Body of pancreas (tissue), 4 donors: ENCODE measurements around the gene TOP3B. TPM values are rescaled to one million over a fixed set of nuclear protein-coding genes. Genes with fewer than 3 reads are reported as not detected.

Source experiments
- ATAC-seq: fragments of 150-250 bp; one replicate; pipeline ENCODE4 v1.9.1; 2016
- DNase-seq, 4 donors: peaks; one replicate each; pipeline ENCODE4 v3.0.0-alpha.2; 2019
- H3K27ac ChIP-seq, 4 donors: fragments of 200-600 bp; sonication (generic); 1 replicate in 3 of 4; 2 replicates in 1 of 4; pipeline versions ENCODE4 v1.5.1 to v1.6.1; 2016 to 2019; ENCODE audit warnings: mild to moderate bottlenecking in 1 of 4, mixed read lengths in 1 of 4, moderate library complexity in 1 of 4
- H3K27me3 ChIP-seq, 2 donors: fragments of 200-600 bp; sonication (generic); one replicate each; pipeline ENCODE4 v1.6.0; 2016; ENCODE audit warnings: mild to moderate bottlenecking in 1 of 2
- H3K36me3 ChIP-seq, 2 donors: fragments of 200-600 bp; sonication (generic); replicated peaks in 1 of 2; 2 replicates each; pipeline ENCODE4 v1.5.1; 2016; ENCODE audit warnings: low read depth in 2 of 2; ENCODE audit not compliant: insufficient read depth in 1 of 2
- H3K4me1 ChIP-seq: fragments of 200-600 bp; sonication (generic); one replicate; pipeline ENCODE4 v1.6.0; 2016
- H3K4me3 ChIP-seq, 2 donors: fragments of 200-600 bp; sonication (generic); 1 replicate in 1 of 2; 2 replicates in 1 of 2; pipeline ENCODE4 v1.5.1; 2016 to 2019
- H3K9me3 ChIP-seq, 3 donors: fragments of 200-600 bp; sonication (generic); 1 replicate in 2 of 3; 2 replicates in 1 of 3; pipeline ENCODE4 v1.5.1; 2016
- CTCF ChIP-seq, 7 experiments: fragments of 450-650 bp in 4 of 7; fragments of 200-600 bp in 3 of 7; sonication (generic) in 3 of 7; IDR thresholded peaks; one replicate each; pipeline ENCODE4 v1.5.1; 2016 to 2019; ENCODE audit warnings: antibody characterized with exemption in 7 of 7
- POLR2A ChIP-seq, 3 donors: fragments of 450-650 bp; IDR thresholded peaks; one replicate each; pipeline ENCODE4 v1.6.1; 2016; ENCODE audit warnings: antibody characterized with exemption in 3 of 3, mild to moderate bottlenecking in 2 of 3
- WGBS, 2 donors: methylation state at CpG; one replicate each; pipeline ENCODE4 v1.1.5; 2017; 5-methylcytosine and 5-hydroxymethylcytosine counted together
- intact Hi-C: fragments of 100-400 bp; cut with DNase I; formaldehyde crosslinking; loops from one replicate; pipeline ENCODE4 v1.15.1; 2023
- total RNA-seq, 2 donors: library from RNA; depleted of rRNA; stranded (reverse); fragments of >200 nt; gene quantifications; one replicate each; pipeline ENCODE4 v1.1.0, GENCODE V29; 2016

The TOP3B gene
- total RNA-seq, 2 donors from 2014 or later, result 19.2 to 48.8 TPM

- Histone ChIP-seq H3K9me3 (no peaks in the 10 kb centered on the region), H3K27ac (no peak overlapping the region), H3K36me3 (peaks cover 0 to 13% of the 10 kb centered on the region in 2 donors), H3K4me1 (no peaks in the 10 kb centered on the region), H3K27me3 (no peaks in the 10 kb centered on the region), H3K4me3 (no peak overlapping the region)
- no peak for ATAC-seq
- WGBS, 2 donors, result 89 to 93% methylated on average over 16 to 17 of the region's 18 CpGs
- DNase-seq, result no peak
- intact Hi-C loops, result no loop called here
- TF ChIP-seq CTCF (IDR thresholded peaks at IDR 0.05) (no peak), POLR2A (IDR thresholded peaks at IDR 0.05) (no peak)
Observed at GRCh38 chr22:21970800-21971617, 11.6 kb downstream of the TOP3B start.

GRCh38 chr22:21970037-21970799 lies 12.4 kb downstream of the TOP3B start:
- Histone ChIP-seq H3K4me3 (no peak overlapping the region), H3K27ac (no peak overlapping the region), H3K4me1 (no peaks in the 10 kb centered on the region), H3K9me3 (no peaks in the 10 kb centered on the region), H3K36me3 (peaks cover 0 to 13% of the 10 kb centered on the region in 2 donors), H3K27me3 (no peaks in the 10 kb centered on the region)
- intact Hi-C loops, result no loop called here
- TF ChIP-seq CTCF (IDR thresholded peaks at IDR 0.05) (no peak), POLR2A (IDR thresholded peaks at IDR 0.05) (no peak)
- WGBS, 2 donors, result 89 to 92% methylated on average over 6 to 19 of the region's 19 CpGs
- no peak for ATAC-seq
- DNase-seq, result no peak

GRCh38 chr22:21968452-21969129 lies 14.0 kb downstream of the TOP3B start:
- DNase-seq (no peak), ATAC-seq (no peak)
- no peak for TF ChIP-seq POLR2A (IDR thresholded peaks at IDR 0.05)
- no peak for TF ChIP-seq CTCF (IDR thresholded peaks at IDR 0.05)
- H3K36me3 ChIP-seq, result peaks cover 0 to 22% of the 10 kb centered on the region in 2 donors
- intact Hi-C loops, result no loop called here
- H3K27ac ChIP-seq, result no peak overlapping the region
- H3K9me3 ChIP-seq, result no peaks in the 10 kb centered on the region
- no peaks in the 10 kb centered on the region for H3K27me3 ChIP-seq
- 91 to 95% methylated on average over 3 to 5 of the region's 5 CpGs for WGBS, 2 donors
- no peak overlapping the region for H3K4me3 ChIP-seq
- H3K4me1 ChIP-seq, result no peaks in the 10 kb centered on the region

GRCh38 chr22:21967693-21968271 lies 14.8 kb downstream of the TOP3B start:
- ATAC-seq (no peak), DNase-seq (no peak)
- H3K9me3 ChIP-seq, result no peaks in the 10 kb centered on the region
- WGBS, 2 donors, result 85 to 89% methylated on average over 7 of the region's 7 CpGs
- TF ChIP-seq CTCF (IDR thresholded peaks at IDR 0.05) (no peak), POLR2A (IDR thresholded peaks at IDR 0.05) (no peak)
- H3K36me3 ChIP-seq, result peaks cover 0 to 23% of the 10 kb centered on the region in 2 donors
- H3K27me3 ChIP-seq, result no peaks in the 10 kb centered on the region
- H3K27ac ChIP-seq, result no peak overlapping the region
- H3K4me3 ChIP-seq, result no peak overlapping the region
- intact Hi-C loops, result no loop called here
- no peaks in the 10 kb centered on the region for H3K4me1 ChIP-seq
